K562 (cell line): ENCODE data around the gene HPDL. TPM values are rescaled to one million over a fixed set of nuclear protein-coding genes. Genes with fewer than 3 reads are reported as not detected.

Source experiments
- CTBP1 ChIP-seq: fragments of 450-650 bp; IDR thresholded peaks from 2 replicates; pipeline ENCODE4 v1.6.1; 2016; ENCODE audit warnings: borderline replicate concordance
- DNMT1 ChIP-seq: fragments of 450-650 bp; IDR thresholded peaks from 2 replicates; pipeline ENCODE4 v1.6.1; 2016; ENCODE audit warnings: antibody characterized with exemption, mild to moderate bottlenecking
- DPF2 ChIP-seq: fragments of 450-650 bp; IDR thresholded peaks from 2 replicates; pipeline ENCODE4 v1.6.1; 2016
- FOSL1 ChIP-seq: fragments of 200-800 bp; sonication (Bioruptor generic); conservative IDR thresholded peaks from 2 replicates; pipeline ENCODE4 v1.6.1; 2016; ENCODE audit warnings: missing genetic modification characterization, missing compliant biosample characterization
- HMG20B ChIP-seq: fragments of 250-450 bp; sonication (Bioruptor Pico); IDR thresholded peaks from 2 replicates; pipeline ENCODE4 v1.5.0; 2021; ENCODE audit warnings: mild to moderate bottlenecking
- HNRNPLL ChIP-seq: fragments of 200-400 bp; formaldehyde crosslinking; IDR thresholded peaks from 2 replicates; pipeline ENCODE4 v1.6.1; 2017; ENCODE audit warnings: low read length, low read depth, mild to moderate bottlenecking; ENCODE audit not compliant: poor library complexity, severe bottlenecking
- JUN ChIP-seq, 2 experiments: sonication (generic) in 1 of 2; formaldehyde crosslinking in 1 of 2; IDR thresholded peaks; 2 replicates each; pipeline versions ENCODE4 v1.6.1 to v1.8.0; 2012 to 2022; ENCODE audit warnings: borderline replicate concordance in 2 of 2, mild to moderate bottlenecking in 2 of 2, improper control_type of control experiment in 1 of 2, low read depth in 1 of 2, low read length in 1 of 2, missing genetic modification reagents in 1 of 2
- JUND ChIP-seq, 2 experiments: IDR thresholded peaks; 2 replicates in 1 of 2; 3 replicates in 1 of 2; pipeline ENCODE4 v1.6.1; 2011; ENCODE audit warnings: borderline replicate concordance in 2 of 2, low read depth in 2 of 2, low read length in 2 of 2, improper control_type of control experiment in 1 of 2, missing biosample characterization in 1 of 2, missing genetic modification characterization in 1 of 2, missing genetic modification reagents in 1 of 2
- KDM1A ChIP-seq, 2 experiments: fragments of 450-650 bp; IDR thresholded peaks; 2 replicates each; pipeline ENCODE4 v1.6.1; 2016; ENCODE audit warnings: mild to moderate bottlenecking in 2 of 2
- KLF1 ChIP-seq: fragments of 450-650 bp; IDR thresholded peaks from 2 replicates; pipeline ENCODE4 v1.6.1; 2016; ENCODE audit warnings: missing genetic modification characterization, missing compliant biosample characterization
- MAFK ChIP-seq: IDR thresholded peaks from 2 replicates; pipeline ENCODE4 v1.6.1; 2011; ENCODE audit warnings: low read length, improper control_type of control experiment
- MEIS2 ChIP-seq: fragments of 450-650 bp; IDR thresholded peaks from 2 replicates; pipeline ENCODE4 v1.6.1; 2014; ENCODE audit warnings: mild to moderate bottlenecking; ENCODE audit not compliant: partially characterized antibody
- MIER1 ChIP-seq: fragments of 450-650 bp; IDR thresholded peaks from 2 replicates; pipeline ENCODE4 v1.6.1; 2016; ENCODE audit warnings: antibody characterized with exemption, mild to moderate bottlenecking, low read depth
- NR2C2 ChIP-seq, 2 experiments: fragments of 200-800 bp in 1 of 2; sonication (Bioruptor generic) in 1 of 2; sonication (generic) in 1 of 2; formaldehyde crosslinking in 1 of 2; IDR thresholded peaks; 2 replicates each; pipeline versions ENCODE4 v1.6.1 to v1.8.0; 2016 to 2022; ENCODE audit warnings: mild to moderate bottlenecking in 1 of 2, missing compliant biosample characterization in 1 of 2, missing genetic modification characterization in 1 of 2, missing genetic modification reagents in 1 of 2
- PHB2 ChIP-seq: fragments of 450-650 bp; IDR thresholded peaks from 2 replicates; pipeline ENCODE4 v1.6.1; 2017; ENCODE audit warnings: low read depth
- PTBP1 ChIP-seq: fragments of 200-400 bp; formaldehyde crosslinking; IDR thresholded peaks from 2 replicates; pipeline ENCODE4 v1.6.1; 2017; ENCODE audit warnings: low read depth, low read length
- RAD51 ChIP-seq: fragments of 450-650 bp; IDR thresholded peaks from 2 replicates; pipeline ENCODE4 v1.7.1; 2016; ENCODE audit warnings: low read depth, mild to moderate bottlenecking, borderline replicate concordance
- RBM22 ChIP-seq: fragments of 200-400 bp; formaldehyde crosslinking; IDR thresholded peaks from 2 replicates; pipeline ENCODE4 v1.6.1; 2018; ENCODE audit warnings: low read length, low read depth; ENCODE audit not compliant: poor library complexity, severe bottlenecking
- RBM34 ChIP-seq: fragments of 200-400 bp; formaldehyde crosslinking; IDR thresholded peaks from 2 replicates; pipeline ENCODE4 v1.6.1; 2018; ENCODE audit warnings: low read length, borderline replicate concordance; ENCODE audit not compliant: insufficient read depth
- RNF2 ChIP-seq: sonication (generic); IDR thresholded peaks from 2 replicates; pipeline ENCODE4 v1.6.1; 2016
- SAP30 ChIP-seq: fragments of 200-600 bp; sonication (generic); IDR thresholded peaks from 2 replicates; pipeline ENCODE4 v1.6.1; 2012; ENCODE audit warnings: borderline replicate concordance, low read depth, mild to moderate bottlenecking, moderate library complexity, low read length, control low read depth, inconsistent platforms; ENCODE audit not compliant: insufficient read depth, poor library complexity, severe bottlenecking
- SUPT5H ChIP-seq: fragments of 450-650 bp; IDR thresholded peaks from 2 replicates; pipeline ENCODE4 v1.6.1; 2016
- ZBTB1 ChIP-seq: sonication (generic); formaldehyde crosslinking; IDR thresholded peaks from 2 replicates; pipeline ENCODE4 v1.8.1; 2023; ENCODE audit warnings: missing genetic modification reagents, low read depth, mild to moderate bottlenecking, borderline replicate concordance
- ZC3H8 ChIP-seq: fragments of 450-650 bp; IDR thresholded peaks from 2 replicates; pipeline ENCODE4 v1.6.1; 2017
- ZNF217 ChIP-seq: sonication (generic); formaldehyde crosslinking; IDR thresholded peaks from 2 replicates; pipeline ENCODE4 v1.8.0; 2022; ENCODE audit warnings: mild to moderate bottlenecking, missing genetic modification reagents
- ZNF766 ChIP-seq: fragments of 200-800 bp; sonication (Bioruptor generic); conservative IDR thresholded peaks from 2 replicates; pipeline ENCODE4 v1.6.1; 2016; ENCODE audit warnings: missing genetic modification characterization, missing compliant biosample characterization
- polyA plus RNA-seq, 8 experiments: library from polyadenylated mRNA; depleted of rRNA in 4 of 8; stranded (reverse) in 5 of 8; unstranded in 3 of 8; fragments of >200 nt; fragmentation: Nextera tagmentation in 2 of 8; fragmentation: Illumina TruSeq in 1 of 8; extraction: Ambion mirVana in 2 of 8; extraction: Trizol in 1 of 8; gene quantifications; 2 replicates each; pipeline versions ENCODE4 v1.2.1 to v1.2.3, GENCODE V29; 2011 to 2014; ENCODE audit warnings: inconsistent platforms in 1 of 8, missing spikeins in 1 of 8
- total RNA-seq, 7 experiments: library from RNA; depleted of rRNA in 6 of 7; stranded (reverse); fragments of >200 nt in 6 of 7; fragmentation: Illumina TruSeq in 2 of 7; extraction: Trizol in 2 of 7; gene quantifications; 2 replicates each; pipeline versions ENCODE4 v1.2.1 to v1.2.3, GENCODE V29; 2011 to 2021; ENCODE audit warnings: low replicate concordance in 1 of 7
- TF ChIP-seq, protein P1 (sequence below): fragments of 250-450 bp; sonication (Bioruptor Pico); IDR thresholded peaks from 2 replicates; pipeline ENCODE4 v1.8.0; 2021; ENCODE audit warnings: borderline replicate concordance, mild to moderate bottlenecking, moderate library complexity; ENCODE audit not compliant: poor library complexity, severe bottlenecking
- TF ChIP-seq, protein P2 (sequence below): sonication (generic); formaldehyde crosslinking; IDR thresholded peaks from 2 replicates; pipeline ENCODE4 v1.9.0; 2022; ENCODE audit warnings: mild to moderate bottlenecking, missing genetic modification reagents
- TF ChIP-seq, protein P3 (sequence below): fragments of 450-650 bp; conservative IDR thresholded peaks from 2 replicates; pipeline ENCODE4 v1.6.1; 2016; ENCODE audit warnings: missing genetic modification characterization, low read depth, mild to moderate bottlenecking, missing compliant biosample characterization, moderate library complexity

The HPDL gene
- total and polyA plus RNA-seq, 9 of the 15 experiments (the other 6 are each of a cell fraction or from before 2014, with no cell fraction given), result not detected

DNA sequence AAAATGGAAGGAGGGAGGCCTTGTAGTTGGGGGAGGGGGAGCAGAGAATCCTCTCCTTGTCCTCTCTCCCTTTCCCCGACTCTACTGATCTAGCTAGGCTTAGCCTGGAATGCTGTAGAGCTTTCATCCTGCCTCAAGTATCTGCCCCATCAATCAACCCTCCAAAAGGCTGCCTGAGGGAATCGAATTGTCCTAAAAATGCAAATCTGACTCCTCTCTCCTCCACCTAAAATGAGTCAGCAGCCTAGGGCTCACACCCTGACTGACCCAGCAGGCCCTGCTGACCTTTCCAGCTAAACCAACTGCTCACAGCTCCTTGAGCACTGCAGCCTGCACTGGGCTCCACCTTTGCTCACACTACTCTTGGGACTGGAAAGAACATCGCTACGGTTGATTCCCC lies 2.8 kb downstream of the HPDL start (continued):
- no peak for TF ChIP-seq ZNF766
- no peak for TF ChIP-seq PTBP1
- TF ChIP-seq SAP30, result no peak
- peak; percentile 33; the same call in 1 of the 2 replicates for TF ChIP-seq MAFK
- TF ChIP-seq MEIS2, result peak; percentile 75
- TF ChIP-seq SUPT5H, result no peak
- no peak for TF ChIP-seq PHB2
- TF ChIP-seq JUN (IDR thresholded peaks at IDR 0.05; ENCODE audit: borderline replicate concordance, low read depth, low read length), result no peak
- no peak for TF ChIP-seq JUN (CRISPR knock-in tag; IDR thresholded peaks at IDR 0.05; ENCODE audit: borderline replicate concordance)
- no peak for TF ChIP-seq RNF2
- TF ChIP-seq ZNF217 (CRISPR knock-in tag), result no peak
- TF ChIP-seq MIER1, result no peak
- no peak for TF ChIP-seq ZBTB1 (CRISPR knock-in tag)
- peak; percentile 37; the same call in 1 of the 2 replicates for TF ChIP-seq CTBP1
- TF ChIP-seq RAD51, result no peak
- no peak for TF ChIP-seq ZC3H8
- TF ChIP-seq KDM1A (IDR thresholded peaks at IDR 0.05), result peak; percentile 54 to 59; a peak in 2 of 4 replicates
- peak; percentile 35; the same call in 1 of the 2 replicates for TF ChIP-seq FOSL1
- TF ChIP-seq DNMT1, result no peak
- TF ChIP-seq KLF1 (tag), result no peak
- no peak for TF ChIP-seq HMG20B (CRISPR knock-in tag)
- TF ChIP-seq JUND (IDR thresholded peaks at IDR 0.05; ENCODE audit: borderline replicate concordance, low read depth, low read length), result peak; percentile 63; the same call in 1 of the 2 replicates
- TF ChIP-seq JUND (tag; IDR thresholded peaks at IDR 0.05; ENCODE audit: borderline replicate concordance, low read depth, low read length), result peak; percentile 65; the same call in 1 of the 3 replicates
- TF ChIP-seq RBM22, result no peak
- TF ChIP-seq DPF2, result peak; percentile 49; the same call in 1 of the 2 replicates
- TF ChIP-seq, protein P1, sequence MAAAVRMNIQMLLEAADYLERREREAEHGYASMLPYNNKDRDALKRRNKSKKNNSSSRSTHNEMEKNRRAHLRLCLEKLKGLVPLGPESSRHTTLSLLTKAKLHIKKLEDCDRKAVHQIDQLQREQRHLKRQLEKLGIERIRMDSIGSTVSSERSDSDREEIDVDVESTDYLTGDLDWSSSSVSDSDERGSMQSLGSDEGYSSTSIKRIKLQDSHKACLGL (CRISPR knock-in tag), result no peak
- no peak for TF ChIP-seq NR2C2 (CRISPR knock-in tag; IDR thresholded peaks at IDR 0.05)
- TF ChIP-seq NR2C2 (tag; IDR thresholded peaks at IDR 0.05), result peak; percentile 32; the same call in 1 of the 2 replicates
- TF ChIP-seq, protein P2, sequence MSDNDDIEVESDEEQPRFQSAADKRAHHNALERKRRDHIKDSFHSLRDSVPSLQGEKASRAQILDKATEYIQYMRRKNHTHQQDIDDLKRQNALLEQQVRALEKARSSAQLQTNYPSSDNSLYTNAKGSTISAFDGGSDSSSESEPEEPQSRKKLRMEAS (CRISPR knock-in tag), result no peak
- TF ChIP-seq, protein P3, sequence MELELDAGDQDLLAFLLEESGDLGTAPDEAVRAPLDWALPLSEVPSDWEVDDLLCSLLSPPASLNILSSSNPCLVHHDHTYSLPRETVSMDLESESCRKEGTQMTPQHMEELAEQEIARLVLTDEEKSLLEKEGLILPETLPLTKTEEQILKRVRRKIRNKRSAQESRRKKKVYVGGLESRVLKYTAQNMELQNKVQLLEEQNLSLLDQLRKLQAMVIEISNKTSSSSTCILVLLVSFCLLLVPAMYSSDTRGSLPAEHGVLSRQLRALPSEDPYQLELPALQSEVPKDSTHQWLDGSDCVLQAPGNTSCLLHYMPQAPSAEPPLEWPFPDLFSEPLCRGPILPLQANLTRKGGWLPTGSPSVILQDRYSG (tag), result no peak
- TF ChIP-seq RBM34, result no peak
- no peak for TF ChIP-seq HNRNPLL
